Measurements from ENCODE around the gene C8B. TPM values are rescaled to one million over a fixed set of nuclear protein-coding genes. Genes with fewer than 3 reads are reported as not detected.

The C8B gene
- polyA plus RNA-seq, 1 donor from 2014 or later = not detected

DNA sequence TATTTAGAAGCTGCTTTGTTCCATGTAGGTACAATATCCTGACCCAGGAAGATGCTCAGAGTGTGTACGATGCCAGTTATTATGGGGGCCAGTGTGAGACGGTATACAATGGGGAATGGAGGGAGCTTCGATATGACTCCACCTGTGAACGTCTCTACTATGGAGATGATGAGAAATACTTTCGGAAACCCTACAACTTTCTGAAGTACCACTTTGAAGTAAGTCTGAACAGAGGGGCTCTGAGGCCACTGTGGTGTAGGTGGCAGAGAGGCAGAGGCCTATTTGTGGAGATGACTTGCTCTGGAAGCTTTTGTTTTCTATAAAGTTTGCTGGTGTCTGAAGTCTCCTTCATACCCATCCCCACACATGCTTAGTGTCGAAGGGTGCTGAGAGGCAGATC lies 84.4 kb downstream of the C8B start:
- Histone ChIP-seq H3K9me3 (ENCODE audit: low read length) (no peaks in the 10 kb centered on the region), H3K9ac (ENCODE audit: low read length) (no peak overlapping the region), H3F3A (ENCODE audit: insufficient read depth, low read length, poor library complexity, severe bottlenecking) (no peaks in the 10 kb centered on the region), H4K20me1 (ENCODE audit: insufficient read depth) (no peaks in the 10 kb centered on the region), H3K4me3 (ENCODE audit: low read length) (no peak overlapping the region), H3K27me3 (ENCODE audit: insufficient read depth, low read depth, low read length) (no peaks in the 10 kb centered on the region), H2AFZ (ENCODE audit: low read depth, low read length) (no peak overlapping the region), H3K36me3 (ENCODE audit: insufficient read depth, low read length) (no peaks in the 10 kb centered on the region), H3K4me2 (ENCODE audit: low read length) (no peak overlapping the region), H3K9me2 (ENCODE audit: insufficient read depth, low read length) (no peaks in the 10 kb centered on the region), H3K79me2 (replicated peaks; ENCODE audit: insufficient read depth, low read length) (no peaks in the 10 kb centered on the region), H3K27ac (ENCODE audit: low read length) (no peak overlapping the region)
- no peak for TF ChIP-seq POLR2AphosphoS5 (IDR thresholded peaks at IDR 0.05)
- no peak for TF ChIP-seq RAD21 (conservative IDR thresholded peaks at IDR 0.05)
- no peak for TF ChIP-seq EZH2 (IDR thresholded peaks at IDR 0.05; ENCODE audit: borderline replicate concordance, insufficient read depth, low read length, poor library complexity, severe bottlenecking)
- TF ChIP-seq SMC3 (conservative IDR thresholded peaks at IDR 0.05; ENCODE audit: poor library complexity) = no peak
- no peak for TF ChIP-seq EP300 (conservative IDR thresholded peaks at IDR 0.05; ENCODE audit: poor library complexity, severe bottlenecking)
- no peak for TF ChIP-seq MXI1 (conservative IDR thresholded peaks at IDR 0.05; ENCODE audit: poor library complexity, severe bottlenecking)
- no peak for TF ChIP-seq TAF1 (IDR thresholded peaks at IDR 0.05; ENCODE audit: low read depth)
- TF ChIP-seq, protein P1, sequence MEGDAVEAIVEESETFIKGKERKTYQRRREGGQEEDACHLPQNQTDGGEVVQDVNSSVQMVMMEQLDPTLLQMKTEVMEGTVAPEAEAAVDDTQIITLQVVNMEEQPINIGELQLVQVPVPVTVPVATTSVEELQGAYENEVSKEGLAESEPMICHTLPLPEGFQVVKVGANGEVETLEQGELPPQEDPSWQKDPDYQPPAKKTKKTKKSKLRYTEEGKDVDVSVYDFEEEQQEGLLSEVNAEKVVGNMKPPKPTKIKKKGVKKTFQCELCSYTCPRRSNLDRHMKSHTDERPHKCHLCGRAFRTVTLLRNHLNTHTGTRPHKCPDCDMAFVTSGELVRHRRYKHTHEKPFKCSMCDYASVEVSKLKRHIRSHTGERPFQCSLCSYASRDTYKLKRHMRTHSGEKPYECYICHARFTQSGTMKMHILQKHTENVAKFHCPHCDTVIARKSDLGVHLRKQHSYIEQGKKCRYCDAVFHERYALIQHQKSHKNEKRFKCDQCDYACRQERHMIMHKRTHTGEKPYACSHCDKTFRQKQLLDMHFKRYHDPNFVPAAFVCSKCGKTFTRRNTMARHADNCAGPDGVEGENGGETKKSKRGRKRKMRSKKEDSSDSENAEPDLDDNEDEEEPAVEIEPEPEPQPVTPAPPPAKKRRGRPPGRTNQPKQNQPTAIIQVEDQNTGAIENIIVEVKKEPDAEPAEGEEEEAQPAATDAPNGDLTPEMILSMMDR (IDR thresholded peaks at IDR 0.05; ENCODE audit: poor library complexity, severe bottlenecking) = no peak
- TF ChIP-seq, protein P2, sequence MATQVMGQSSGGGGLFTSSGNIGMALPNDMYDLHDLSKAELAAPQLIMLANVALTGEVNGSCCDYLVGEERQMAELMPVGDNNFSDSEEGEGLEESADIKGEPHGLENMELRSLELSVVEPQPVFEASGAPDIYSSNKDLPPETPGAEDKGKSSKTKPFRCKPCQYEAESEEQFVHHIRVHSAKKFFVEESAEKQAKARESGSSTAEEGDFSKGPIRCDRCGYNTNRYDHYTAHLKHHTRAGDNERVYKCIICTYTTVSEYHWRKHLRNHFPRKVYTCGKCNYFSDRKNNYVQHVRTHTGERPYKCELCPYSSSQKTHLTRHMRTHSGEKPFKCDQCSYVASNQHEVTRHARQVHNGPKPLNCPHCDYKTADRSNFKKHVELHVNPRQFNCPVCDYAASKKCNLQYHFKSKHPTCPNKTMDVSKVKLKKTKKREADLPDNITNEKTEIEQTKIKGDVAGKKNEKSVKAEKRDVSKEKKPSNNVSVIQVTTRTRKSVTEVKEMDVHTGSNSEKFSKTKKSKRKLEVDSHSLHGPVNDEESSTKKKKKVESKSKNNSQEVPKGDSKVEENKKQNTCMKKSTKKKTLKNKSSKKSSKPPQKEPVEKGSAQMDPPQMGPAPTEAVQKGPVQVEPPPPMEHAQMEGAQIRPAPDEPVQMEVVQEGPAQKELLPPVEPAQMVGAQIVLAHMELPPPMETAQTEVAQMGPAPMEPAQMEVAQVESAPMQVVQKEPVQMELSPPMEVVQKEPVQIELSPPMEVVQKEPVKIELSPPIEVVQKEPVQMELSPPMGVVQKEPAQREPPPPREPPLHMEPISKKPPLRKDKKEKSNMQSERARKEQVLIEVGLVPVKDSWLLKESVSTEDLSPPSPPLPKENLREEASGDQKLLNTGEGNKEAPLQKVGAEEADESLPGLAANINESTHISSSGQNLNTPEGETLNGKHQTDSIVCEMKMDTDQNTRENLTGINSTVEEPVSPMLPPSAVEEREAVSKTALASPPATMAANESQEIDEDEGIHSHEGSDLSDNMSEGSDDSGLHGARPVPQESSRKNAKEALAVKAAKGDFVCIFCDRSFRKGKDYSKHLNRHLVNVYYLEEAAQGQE (IDR thresholded peaks at IDR 0.05; ENCODE audit: borderline replicate concordance) = no peak

DNA sequence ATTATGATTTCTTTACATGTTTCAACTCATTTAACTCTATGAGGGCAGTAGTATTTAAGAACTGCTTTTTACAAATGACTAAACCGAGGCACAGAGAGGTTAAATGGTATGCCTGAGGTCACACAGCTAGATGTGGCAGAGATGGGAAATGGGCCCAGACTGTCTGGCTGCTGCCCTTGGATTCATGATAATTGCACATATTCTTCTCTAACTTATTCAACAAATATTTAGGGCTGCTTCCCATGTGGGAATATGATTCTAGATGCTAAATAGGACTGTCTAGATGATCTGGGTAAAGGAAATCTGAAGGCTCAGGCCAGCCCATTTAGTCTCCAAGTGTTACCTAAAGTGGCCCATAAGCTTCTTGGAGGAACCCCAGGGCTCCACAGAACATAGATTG lies 85.0 kb downstream of the C8B start:
- Histone ChIP-seq H3K4me2 (ENCODE audit: low read length) (no peak overlapping the region), H3K36me3 (ENCODE audit: insufficient read depth, low read length) (no peaks in the 10 kb centered on the region), H3K27ac (ENCODE audit: low read length) (no peak overlapping the region), H3K9ac (ENCODE audit: low read length) (no peak overlapping the region), H3K9me3 (ENCODE audit: low read length) (no peaks in the 10 kb centered on the region), H2AFZ (ENCODE audit: low read depth, low read length) (no peak overlapping the region), H3K4me3 (ENCODE audit: low read length) (no peak overlapping the region), H3F3A (ENCODE audit: insufficient read depth, low read length, poor library complexity, severe bottlenecking) (no peaks in the 10 kb centered on the region), H3K27me3 (ENCODE audit: insufficient read depth, low read depth, low read length) (no peaks in the 10 kb centered on the region), H3K9me2 (ENCODE audit: insufficient read depth, low read length) (no peaks in the 10 kb centered on the region), H4K20me1 (ENCODE audit: insufficient read depth) (no peaks in the 10 kb centered on the region), H3K79me2 (replicated peaks; ENCODE audit: insufficient read depth, low read length) (no peaks in the 10 kb centered on the region)
- no peak for TF ChIP-seq POLR2AphosphoS5 (IDR thresholded peaks at IDR 0.05)
- no peak for TF ChIP-seq MXI1 (conservative IDR thresholded peaks at IDR 0.05; ENCODE audit: poor library complexity, severe bottlenecking)
- no peak for TF ChIP-seq EP300 (conservative IDR thresholded peaks at IDR 0.05; ENCODE audit: poor library complexity, severe bottlenecking)
- no peak for TF ChIP-seq SMC3 (conservative IDR thresholded peaks at IDR 0.05; ENCODE audit: poor library complexity)
- TF ChIP-seq RAD21 (conservative IDR thresholded peaks at IDR 0.05) = no peak
- TF ChIP-seq, protein P1 (IDR thresholded peaks at IDR 0.05; ENCODE audit: poor library complexity, severe bottlenecking) = no peak
- TF ChIP-seq EZH2 (IDR thresholded peaks at IDR 0.05; ENCODE audit: borderline replicate concordance, insufficient read depth, low read length, poor library complexity, severe bottlenecking) = no peak
- TF ChIP-seq, protein P2 (IDR thresholded peaks at IDR 0.05; ENCODE audit: borderline replicate concordance) = no peak
- no peak for TF ChIP-seq TAF1 (IDR thresholded peaks at IDR 0.05; ENCODE audit: low read depth)
